GM20431 (cell line): ENCODE measurements around the gene RAD51B.

ENCODE experiments used
- in situ Hi-C: fragments of 300-500 bp; cut with MseI, MboI; formaldehyde crosslinking; loops from one replicate; pipeline ENCODE4 v1.15.0; 2020; ENCODE audit warnings: low sequenced_read_pairs; ENCODE audit not compliant: unreplicated experiment

RAD51B gene

GRCh38 chr14:68551045-68551683 is 731.6 kb downstream of the RAD51B start:
- in situ Hi-C loops: no loop called here

- in situ Hi-C loops: no loop called here
These were observed 732.5 kb downstream of the RAD51B start for GRCh38 chr14:68552075-68552474.

GRCh38 chr14:68552602-68553001 is 733.0 kb downstream of the RAD51B start:
- in situ Hi-C loops: no loop called here

GRCh38 chr14:68553311-68553710 is 733.7 kb downstream of the RAD51B start:
- in situ Hi-C loops: no loop called here

- in situ Hi-C loops: no loop called here
These were observed 734.7 kb downstream of the RAD51B start for GRCh38 chr14:68554231-68554630.

GRCh38 chr14:68556253-68556652 is 736.7 kb downstream of the RAD51B start:
- in situ Hi-C loops: no loop called here

- in situ Hi-C loops: no loop called here
These were observed 738.1 kb downstream of the RAD51B start for GRCh38 chr14:68557648-68558047.

- in situ Hi-C loops: no loop called here
These were observed 738.5 kb downstream of the RAD51B start for GRCh38 chr14:68558096-68558495.

GRCh38 chr14:68559949-68560348 is 740.4 kb downstream of the RAD51B start:
- in situ Hi-C loops: no loop called here

GRCh38 chr14:68561531-68562007 is 742.0 kb downstream of the RAD51B start:
- in situ Hi-C loops: no loop called here

- in situ Hi-C loops: no loop called here
These were observed 743.3 kb downstream of the RAD51B start for GRCh38 chr14:68562911-68563250.

GRCh38 chr14:68563251-68564131 is 743.9 kb downstream of the RAD51B start:
- in situ Hi-C loops: no loop called here

- in situ Hi-C loops: no loop called here
These were observed 744.7 kb downstream of the RAD51B start for GRCh38 chr14:68564191-68564825.

GRCh38 chr14:68564826-68565759 is 745.5 kb downstream of the RAD51B start:
- in situ Hi-C loops: no loop called here

- in situ Hi-C loops: no loop called here
These were observed 746.5 kb downstream of the RAD51B start for GRCh38 chr14:68566075-68566474.

GRCh38 chr14:68568907-68569897 is 749.6 kb downstream of the RAD51B start:
- in situ Hi-C loops: no loop called here

- in situ Hi-C loops: no loop called here
These were observed 750.4 kb downstream of the RAD51B start for GRCh38 chr14:68569970-68570409.

GRCh38 chr14:68571114-68571591 is 751.6 kb downstream of the RAD51B start:
- in situ Hi-C loops: no loop called here
